ENCODE results near the gene SOST.

The SOST gene

DNA sequence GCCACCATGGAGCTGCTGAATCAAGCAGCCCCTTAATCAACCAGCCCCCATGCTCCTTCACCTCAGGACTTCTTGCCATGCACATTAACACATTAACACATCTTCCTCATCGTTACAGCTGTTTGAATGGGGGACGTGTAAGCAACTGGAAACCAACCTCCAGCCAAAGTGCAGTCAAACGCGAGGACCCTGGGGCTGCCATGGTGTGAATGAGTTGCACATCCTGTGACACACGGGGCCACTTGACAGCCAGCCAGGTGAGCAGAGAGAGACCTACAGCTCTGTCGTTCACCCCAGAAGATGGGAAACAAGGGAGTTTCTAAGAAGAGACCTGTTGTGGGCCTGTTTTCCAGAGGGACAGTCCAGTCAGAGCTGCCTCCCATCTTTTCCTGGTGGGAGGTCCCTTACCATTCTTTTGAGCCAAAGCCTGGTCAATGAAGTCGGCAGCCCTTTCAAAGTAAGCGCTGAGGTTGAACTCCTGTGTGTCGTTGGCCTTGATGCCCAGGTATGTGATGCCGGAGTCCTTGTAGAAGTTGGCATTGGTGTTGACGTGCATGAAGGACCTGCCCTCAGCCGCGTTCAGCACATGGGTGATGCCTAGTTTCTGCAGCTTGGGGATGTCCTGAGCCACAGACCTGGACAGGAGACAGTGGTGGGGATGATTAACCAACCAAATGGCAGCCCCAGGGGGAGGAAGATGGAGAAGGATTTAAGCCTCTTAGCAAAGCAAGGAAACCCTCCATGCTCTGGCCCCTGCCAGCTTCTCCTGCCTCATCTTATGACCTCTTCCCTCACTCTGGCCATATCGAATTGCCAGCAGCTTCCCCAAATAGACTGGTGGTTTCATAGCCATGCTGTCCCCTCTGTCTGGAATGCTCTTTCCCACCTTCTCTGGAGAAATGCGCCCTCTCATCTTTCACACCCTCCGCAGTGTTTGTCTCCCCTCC, 16.0 kb upstream of the SOST start:
- DNase-seq (ENCODE audit: low read depth in 2 of 2): no peak

DNA sequence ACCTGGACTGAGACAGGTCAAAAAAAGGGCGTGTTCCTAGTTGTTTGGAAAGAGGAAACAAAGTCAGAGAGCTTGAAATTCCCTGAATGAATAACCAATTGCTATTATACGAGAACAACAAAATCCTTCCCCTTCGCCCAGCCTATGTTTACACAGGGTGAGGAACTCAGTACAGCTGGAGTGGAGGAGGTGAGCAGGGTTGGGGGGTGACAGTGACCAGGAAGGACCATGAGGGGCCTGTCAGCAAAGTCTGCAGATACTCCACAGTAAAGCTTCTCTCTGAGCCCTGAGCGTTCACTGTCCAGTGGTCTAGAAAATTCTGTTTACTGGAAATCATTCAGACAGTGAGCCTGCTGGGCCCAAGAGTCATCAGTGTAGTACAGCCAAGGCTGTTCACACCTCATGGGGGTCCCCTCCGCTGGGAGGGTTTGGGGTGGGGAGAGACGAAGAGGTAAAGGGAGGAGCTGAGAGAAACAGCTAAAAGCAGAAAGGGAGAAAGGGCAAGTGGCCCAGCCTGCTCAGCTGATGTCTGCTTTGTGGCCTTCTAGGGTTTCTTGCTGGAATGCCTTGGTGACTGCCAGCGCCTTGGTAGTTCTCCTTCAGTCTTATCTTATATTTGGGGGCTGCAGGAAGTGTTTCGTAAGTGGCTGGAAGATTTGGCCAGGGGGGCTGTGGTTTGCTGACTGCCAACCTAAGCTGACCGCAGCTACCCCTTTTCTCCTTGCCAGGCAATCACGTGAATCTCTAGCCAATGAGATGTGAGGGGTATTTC, 14.5 kb upstream of the SOST start:
- no peak for DNase-seq (ENCODE audit: low read depth in 2 of 2)

DNA sequence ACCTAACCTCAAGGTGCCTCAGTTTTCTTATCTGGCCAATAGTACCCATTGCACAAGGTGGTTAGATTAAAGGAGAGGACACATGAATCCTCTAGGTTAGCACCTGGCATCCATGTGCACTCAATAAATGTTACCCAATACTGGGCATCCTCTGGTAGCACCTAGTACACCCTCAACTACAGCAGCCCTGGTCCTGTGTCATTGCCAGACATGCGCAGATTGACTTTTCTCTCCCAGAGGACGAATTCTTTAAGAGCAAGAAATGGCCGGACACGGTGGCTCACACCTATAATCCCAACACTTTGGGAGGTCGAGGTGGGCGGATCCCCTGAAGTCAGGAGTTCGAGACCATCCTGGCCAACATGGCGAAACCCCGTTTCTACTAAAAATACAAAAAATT, 12.9 kb upstream of the SOST start:
- no peak for DNase-seq (ENCODE audit: low read depth in 2 of 2)

DNA sequence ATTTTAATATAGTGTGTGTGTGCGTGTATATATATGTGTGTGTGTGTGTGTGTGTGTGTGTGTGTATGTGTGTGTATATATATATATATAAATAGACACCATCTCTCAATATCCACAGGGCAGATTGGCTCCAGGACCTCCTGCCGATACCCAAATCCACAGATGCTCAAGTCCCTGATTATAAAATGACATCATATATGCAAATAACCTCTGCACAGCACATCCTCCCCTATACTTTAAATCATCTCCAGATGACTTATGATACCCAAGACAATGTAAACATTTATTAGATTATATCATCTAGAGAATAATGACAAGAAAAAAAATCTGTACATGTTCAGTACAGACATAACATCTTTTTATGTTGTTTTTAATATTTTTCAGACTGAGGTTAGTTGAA, 12.4 kb upstream of the SOST start:
- DNase-seq (ENCODE audit: low read depth in 2 of 2): no peak

DNA sequence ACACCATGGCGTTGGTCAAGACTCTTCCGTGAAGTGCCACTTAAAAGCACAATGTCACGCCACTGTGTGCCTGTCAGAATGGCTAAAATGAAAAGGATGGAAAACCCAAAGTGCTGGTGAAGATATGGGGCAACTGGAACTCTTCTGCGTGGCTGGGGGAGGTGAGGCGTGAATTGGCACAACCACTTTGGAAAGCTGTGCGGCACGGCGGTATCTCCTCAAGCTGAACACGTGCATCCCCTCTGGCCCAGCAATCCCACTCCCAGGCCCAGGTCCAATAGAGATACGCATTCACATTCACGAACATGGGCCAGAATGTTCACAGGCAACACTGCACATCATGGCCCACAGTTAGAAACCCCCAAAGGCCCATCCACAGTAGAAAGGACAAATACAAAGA, 11.3 kb upstream of the SOST start:
- DNase-seq (ENCODE audit: low read depth in 2 of 2): no peak

DNA sequence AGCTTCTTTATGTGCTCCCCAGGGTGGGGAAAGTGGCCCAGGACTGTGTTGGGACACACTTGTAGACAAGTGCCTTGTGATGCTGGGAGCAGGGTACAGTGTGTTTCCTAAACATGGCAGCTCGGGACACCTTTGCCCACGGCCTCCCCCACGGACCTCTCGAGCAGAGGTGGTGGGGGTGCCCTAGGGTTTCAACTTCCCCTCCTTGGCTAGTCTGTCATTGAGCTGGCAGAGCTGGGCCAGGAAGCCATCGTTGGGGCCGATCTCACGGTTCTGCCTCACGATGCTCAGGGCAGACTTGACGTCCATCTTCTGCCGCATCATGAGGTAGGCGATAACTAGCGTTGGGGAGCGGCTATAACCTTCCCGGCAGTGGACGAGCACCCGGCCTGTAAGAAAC, 10.8 kb upstream of the SOST start:
- DNase-seq (ENCODE audit: low read depth in 2 of 2): no peak

DNA sequence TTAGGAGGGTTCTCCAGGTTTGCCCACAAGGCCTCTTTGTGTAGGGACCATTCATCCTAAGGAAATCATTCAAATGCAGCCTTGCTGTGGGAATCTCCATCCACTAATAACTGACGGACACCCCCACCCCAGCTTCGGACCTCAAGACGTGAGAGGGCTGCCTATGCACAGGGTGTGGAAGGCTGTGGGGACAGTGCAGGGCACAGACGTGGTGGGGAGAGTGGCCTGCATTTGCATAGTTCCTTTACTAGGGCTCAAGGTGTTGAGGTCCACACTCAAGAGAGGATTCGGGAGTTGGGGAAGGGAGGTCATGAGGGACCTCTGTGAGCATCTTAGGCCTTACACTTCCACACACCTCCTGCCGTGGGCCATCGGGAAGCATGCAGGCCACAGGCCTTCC, 10.4 kb upstream of the SOST start:
- DNase-seq (ENCODE audit: low read depth in 2 of 2): no peak

DNA sequence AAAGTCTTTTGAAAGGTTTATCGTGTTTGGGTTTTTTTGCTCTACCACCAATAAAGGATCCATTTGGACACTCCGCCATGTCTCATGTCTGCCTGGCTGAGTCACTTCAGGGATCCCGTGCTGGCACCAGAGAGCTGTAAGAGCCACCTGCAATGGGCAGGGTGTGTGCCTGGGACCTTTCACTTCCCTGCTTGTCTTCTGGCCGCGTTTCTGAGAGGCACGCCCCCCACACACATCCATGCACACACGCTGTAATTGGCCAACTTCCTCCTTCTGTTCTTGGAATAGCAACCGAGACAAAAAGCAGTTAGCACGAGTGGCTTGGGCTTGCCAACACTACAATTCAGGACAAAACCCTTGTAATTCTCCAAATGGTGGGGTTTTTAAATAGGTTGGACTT, 9.8 kb upstream of the SOST start:
- no peak for DNase-seq (ENCODE audit: low read depth in 2 of 2)

DNA sequence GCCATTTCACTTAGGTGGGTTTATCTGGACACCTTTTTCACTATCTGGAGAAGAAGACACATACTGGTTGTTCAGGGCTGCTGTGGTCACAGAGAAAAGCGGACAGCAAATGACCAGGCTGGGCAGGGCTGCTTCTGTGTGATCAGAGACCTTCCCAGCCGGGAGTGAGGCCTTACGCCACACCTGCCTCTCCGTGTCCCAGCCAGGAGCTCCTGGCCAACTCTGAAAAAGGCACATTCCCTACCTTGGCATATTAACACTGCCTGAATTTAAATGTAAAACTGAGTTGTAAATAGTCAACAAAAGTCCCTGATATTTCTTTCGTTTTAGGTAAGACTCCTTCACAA, 9.1 kb upstream of the SOST start:
- DNase-seq (ENCODE audit: low read depth in 2 of 2): no peak

DNA sequence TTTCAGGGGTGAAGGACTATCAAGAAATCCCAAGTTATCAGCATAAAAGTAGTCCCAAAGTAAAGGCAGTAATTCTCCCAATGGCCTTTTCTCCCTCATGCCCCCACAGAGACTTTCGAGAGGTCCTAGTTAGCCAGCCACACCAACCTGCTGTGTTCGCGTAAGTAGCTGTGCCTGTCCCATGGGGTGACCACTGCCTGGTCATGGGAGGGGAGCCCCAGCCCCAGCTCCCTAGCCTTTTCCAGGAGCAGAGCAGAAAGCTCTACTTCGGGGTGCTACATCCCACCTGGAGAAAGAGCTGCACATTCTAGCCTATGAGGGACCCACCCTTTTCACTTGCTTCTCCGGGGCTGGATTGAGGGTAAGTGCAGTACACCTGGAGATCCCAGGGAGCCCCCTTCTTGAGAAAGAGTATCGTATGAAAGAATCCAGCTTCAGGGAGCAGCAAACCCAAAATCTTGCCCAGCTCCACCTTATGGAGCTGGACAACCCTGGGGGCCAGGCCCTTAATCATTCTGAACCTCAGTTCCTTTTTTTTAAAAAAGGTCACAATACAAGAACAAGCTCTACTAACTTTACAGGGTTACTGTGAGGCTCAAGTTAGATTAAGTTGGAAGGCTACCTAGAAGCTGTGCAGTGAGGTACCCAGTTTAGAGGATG, 8.6 kb upstream of the SOST start:
- no peak for DNase-seq (ENCODE audit: low read depth in 2 of 2)

DNA sequence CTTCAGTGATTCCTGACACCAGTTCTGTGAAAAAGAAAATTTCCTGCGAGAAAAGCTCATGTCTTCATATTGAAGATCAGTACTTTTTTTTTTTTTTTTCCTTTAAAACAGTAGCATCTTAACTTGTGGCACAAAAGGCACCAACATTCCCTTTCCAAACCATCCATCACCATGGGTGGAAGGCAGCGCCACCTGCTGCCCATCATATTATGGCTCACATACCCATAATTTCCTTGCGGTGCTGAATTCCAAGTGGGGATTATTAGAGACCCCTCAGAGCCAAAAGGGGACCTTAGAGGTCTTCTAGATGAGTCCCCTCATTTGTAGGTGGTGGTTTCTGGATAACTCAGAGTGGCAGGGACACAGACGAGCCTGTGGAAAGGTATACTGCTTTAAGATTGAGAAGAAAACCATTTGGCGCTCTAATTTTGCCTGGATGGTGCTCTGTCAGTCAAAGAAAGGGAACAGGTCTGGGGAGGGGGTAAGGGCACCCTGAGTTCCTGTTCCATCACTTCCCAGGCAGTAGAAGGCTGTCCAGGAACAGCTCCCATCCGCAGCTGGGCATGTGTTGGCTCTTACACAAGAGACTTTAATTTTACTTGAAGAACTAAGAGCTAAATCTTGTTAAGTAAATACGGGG, 7.9 kb upstream of the SOST start:
- no peak for DNase-seq (ENCODE audit: low read depth in 2 of 2)

DNA sequence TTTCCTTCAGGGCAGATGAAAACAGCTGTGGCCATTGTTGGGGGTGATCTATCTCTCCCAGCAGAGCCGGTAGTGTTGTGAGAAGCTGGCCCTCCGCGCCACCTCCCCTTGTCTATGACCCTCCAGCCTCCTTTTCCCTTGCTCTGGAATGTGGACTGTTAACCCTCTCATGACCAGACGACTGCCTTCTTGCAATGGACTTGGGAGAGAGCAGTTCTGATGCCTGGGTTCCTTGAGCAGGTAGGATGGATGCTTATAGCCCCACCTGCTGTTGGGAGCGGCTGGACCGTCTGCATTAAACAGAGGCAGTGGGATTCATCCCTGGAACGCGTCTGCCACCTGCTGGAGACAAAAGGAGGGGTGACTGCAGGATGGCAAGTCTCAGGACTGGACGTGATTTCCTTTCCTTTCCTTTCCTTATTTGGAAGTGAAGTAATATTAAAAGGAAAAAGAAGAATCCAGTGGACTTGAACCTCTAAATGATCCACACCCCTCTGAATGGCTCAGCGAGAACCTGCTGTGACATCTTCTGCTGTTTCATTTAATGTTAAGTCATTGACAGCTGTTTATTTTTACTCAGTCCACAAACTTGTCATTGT, 1.8 kb upstream of the SOST start:
- DNase-seq (ENCODE audit: low read depth in 2 of 2): peak; percentile 60 to 68

DNA sequence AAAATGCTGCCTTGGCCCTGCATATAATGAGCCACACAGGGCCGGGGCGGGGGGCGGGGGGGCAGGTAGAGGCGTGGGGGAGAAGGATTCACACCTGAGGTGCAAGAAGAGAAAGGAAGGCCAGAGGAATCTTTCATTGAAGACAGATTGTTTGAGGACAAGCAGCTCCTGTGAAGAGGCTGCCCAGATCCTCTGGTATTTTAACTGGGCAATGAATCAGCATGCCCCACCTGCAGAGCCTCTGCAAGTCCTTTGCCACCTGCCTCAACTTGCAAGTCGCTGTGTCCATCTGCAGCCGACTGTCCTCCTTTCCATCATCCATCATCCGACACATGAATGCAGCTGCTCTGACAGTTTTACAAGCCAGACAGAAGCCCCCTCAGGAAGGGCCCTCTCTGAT, 1.2 kb upstream of the SOST start:
- no peak for DNase-seq (ENCODE audit: low read depth in 2 of 2)

DNA sequence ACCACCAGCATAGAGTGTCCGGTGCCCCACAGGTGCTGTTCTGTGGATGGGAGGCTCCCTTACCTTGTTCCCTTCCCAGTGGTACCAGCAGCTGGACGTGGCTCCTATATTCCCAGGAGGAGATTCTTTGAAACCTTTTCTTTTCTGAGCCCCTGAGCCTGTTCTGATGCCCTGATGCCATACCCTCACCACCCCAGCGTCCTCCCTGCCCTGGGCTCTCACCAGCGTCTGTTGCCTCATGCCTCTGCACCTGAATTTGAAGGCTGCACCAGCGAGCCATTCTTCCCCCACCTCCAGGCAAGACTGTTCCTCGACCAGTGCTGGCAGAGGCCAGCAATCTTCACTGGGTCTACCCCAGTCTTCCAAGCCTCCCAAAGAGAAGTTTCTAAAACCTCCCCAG, 505 bp downstream of the SOST start:
- no peak for DNase-seq (ENCODE audit: low read depth in 2 of 2)

DNA sequence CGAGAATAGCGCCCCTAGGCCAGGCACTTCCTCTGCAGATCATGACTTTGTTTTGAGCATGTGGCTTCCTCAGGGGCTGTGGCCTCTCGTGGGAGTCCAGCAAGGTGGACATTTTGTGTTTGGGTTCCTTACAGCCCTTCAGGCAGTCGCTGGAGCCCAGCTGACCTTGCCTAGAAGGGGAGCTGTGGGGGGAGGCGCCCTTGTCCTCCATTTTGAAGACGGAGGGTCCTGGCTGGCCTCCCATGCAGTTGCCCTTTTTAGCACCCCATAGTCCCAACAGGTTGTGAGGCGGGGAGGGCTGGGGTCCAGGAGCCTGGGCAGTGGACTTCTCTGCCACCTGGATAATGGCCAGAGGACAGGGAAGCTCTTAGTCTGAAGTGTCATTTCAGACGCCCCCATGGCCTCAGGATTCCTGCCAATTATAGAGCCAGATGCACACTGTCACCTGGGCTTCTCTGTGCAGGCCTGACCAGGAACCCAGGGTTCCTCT, 1.4 kb downstream of the SOST start:
- no peak for DNase-seq (ENCODE audit: low read depth in 2 of 2)

DNA sequence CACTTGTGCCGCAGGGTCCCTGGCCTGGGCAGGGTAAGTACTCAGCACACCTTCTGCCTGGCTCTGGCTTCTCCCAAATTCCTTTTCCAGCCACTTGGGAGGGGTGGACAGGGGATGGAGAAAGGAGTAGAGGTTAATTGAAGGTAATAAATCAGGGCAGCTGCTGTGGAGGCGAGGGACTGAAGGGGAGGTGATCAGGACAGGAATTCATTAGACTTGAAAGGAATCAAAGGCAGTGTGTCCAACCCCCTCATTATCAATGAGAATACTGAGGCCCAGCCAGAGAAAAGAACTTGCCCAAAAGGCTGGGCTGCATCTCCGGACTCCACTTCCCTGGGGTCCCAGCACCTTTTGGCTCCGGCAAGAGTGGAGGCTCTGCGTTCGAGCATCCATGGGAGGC, 2.4 kb downstream of the SOST start:
- DNase-seq (ENCODE audit: low read depth in 2 of 2): no peak

DNA sequence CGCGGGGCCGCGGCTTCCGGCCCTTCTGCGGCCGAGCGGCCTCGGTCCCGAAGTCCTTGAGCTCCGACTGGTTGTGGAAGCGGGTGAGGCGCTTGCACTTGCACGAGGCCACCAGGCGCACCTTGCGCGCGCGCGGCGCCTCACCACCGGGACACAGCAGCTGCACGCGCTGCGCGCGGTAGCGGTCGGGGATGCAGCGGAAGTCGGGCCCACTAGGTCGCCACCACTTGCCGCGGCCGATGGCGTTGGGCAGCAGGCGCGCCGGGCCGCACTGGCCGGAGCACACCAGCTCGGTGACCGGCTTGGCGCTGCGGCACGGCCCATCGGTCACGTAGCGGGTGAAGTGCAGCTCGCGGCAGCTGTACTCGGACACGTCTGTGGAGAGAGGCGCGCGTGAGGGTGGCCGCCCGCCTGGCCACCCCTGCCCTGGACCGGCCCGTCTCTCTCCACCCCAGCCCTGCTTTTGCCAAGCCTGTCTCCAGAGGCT, 3.2 kb downstream of the SOST start:
- no peak for DNase-seq (ENCODE audit: low read depth in 2 of 2)

DNA sequence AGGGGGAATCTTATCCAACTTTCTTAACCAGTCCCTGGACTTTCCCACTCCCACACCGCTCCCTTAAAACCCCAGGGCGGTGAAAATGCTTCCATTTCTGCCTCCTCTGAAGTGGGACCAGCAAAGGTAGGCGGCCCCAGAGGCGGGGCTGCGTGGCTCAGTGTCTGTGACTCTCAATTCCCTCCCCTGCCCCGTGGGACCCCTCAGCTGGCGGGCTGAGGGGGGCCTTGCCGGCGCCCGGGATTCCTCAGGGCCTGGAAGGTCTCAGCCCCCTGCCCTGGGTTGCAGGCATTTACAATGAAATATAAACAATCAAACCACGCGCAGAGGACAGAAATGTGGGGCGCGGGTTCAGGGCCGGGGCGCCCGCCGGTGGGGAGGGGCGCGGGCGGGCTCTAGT, 3.6 kb downstream of the SOST start:
- no peak for DNase-seq (ENCODE audit: low read depth in 2 of 2)

DNA sequence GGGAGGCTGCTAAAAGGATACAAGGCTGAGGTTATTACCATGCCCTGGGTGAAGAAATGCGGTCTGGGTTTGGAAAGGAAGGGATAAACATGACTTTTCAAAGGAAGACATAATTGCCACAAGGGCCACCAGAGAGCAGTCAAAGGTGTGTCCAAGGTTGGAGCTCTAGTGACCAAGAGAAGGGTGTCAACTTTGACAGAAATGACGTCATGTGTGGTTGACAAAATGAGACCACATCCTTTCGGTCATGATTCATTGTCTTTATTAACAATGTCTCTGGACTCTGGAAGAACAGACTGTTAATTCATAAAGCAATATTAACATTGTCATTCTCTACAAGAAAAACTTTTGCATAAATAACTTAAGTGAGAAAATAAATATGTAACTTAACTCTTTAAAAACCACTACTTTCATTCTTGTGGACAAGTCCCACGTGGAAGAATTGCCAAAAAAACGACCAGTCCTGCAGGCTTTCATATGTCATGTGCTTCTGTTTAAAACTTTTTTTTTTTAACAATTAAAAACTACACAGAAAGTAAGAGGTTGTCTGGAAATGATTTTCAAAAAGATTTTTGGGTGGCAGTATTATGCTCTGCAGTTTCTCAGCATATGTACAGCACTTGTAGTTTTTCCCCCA, 5.0 kb downstream of the SOST start:
- no peak for DNase-seq (ENCODE audit: low read depth in 2 of 2)

DNA sequence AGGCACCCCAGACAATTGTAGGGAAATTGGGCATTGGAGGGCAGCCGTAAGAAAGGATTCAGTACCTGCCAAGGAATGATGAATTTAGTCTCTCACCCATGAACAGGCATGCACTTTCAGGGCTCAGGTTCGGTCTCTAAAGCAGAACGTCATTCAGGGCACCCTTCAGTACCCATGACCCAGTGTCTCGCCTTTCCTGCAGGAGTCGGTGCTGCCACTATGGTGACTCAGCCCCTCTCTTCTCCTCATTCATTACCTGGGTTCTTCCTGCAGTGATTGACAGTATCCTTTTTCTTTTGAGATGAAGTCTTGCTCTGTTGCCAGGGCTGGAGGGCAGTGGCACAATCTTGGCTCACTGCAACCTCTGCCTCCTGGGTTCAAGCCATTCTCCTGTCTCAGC, 8.4 kb downstream of the SOST start:
- no peak for DNase-seq (ENCODE audit: low read depth in 2 of 2)

DNA sequence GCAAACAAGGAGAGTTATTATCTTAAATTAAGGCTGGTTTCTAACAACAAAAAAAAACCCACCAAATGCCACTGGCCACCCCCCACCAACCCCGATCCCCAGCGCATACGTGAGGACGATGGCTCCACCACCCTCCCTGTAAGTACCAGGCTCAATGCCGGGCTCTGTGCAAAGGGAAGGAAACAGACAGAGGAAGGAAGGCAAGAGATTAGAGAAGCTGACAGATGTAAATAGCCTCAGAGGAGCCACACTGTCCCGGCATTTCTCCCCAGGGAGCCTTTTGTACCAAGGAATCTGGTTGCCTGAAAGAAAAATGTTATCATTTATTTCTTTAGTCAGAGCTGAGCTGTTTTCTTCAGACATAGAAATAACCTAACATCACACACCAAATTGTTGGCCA, 13.1 kb downstream of the SOST start:
- no peak for DNase-seq (ENCODE audit: low read depth in 2 of 2)

Data from stimulated activated CD8-positive, alpha-beta memory T cell treated with anti-CD3 and anti-CD28 coated beads, Interleukin-15, amount 100 ng/mL, for 4 hours (primary cell).